Fibroblast of the aortic adventitia (primary cell): ENCODE measurements around the gene FCN2. TPM values are rescaled to one million over a fixed set of nuclear protein-coding genes. Genes with fewer than 3 reads are reported as not detected.

Experiments
- DNase-seq: peaks from one replicate; pipeline ENCODE4 v3.0.0-alpha.2; 2010; ENCODE audit warnings: low read depth
- H3K4me3 ChIP-seq: 2 replicates; pipeline ENCODE4 v1.5.1; 2011; ENCODE audit warnings: low read depth, mild to moderate bottlenecking, control low read depth, low read length, moderate library complexity
- total RNA-seq: library from RNA; depleted of rRNA; stranded (reverse); fragments of >200 nt; gene quantifications from 2 replicates; pipeline ENCODE4 v1.2.3, GENCODE V29; 2012; ENCODE audit warnings: low replicate concordance
- TF ChIP-seq, protein P1 (sequence below): IDR thresholded peaks from 2 replicates; pipeline ENCODE4 v1.5.1; 2011; ENCODE audit warnings: mild to moderate bottlenecking, low read length, control low read depth, inconsistent platforms; ENCODE audit not compliant: insufficient read depth

FCN2 gene
- total RNA-seq, 1 donor: not detected

DNA sequence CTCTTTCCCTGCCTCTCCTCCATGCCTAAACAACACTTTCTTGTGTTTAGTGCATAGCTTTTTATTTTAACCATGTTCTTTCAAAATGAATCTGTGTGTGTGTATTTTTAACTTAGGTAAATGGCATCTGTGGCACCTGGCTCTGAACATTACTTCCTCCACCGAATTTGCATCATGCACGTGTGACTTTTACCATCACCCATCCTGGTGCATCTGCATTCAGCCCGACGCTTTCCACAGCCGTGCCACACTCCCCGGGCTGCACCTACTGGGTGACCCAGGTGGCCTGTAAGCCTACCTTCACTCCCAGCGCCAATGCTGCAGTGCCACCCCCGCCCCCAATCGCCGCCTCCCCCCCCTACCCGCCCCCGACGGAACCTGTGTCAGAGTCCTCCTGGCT, 49.8 kb downstream of the FCN2 start:
- TF ChIP-seq, protein P1, sequence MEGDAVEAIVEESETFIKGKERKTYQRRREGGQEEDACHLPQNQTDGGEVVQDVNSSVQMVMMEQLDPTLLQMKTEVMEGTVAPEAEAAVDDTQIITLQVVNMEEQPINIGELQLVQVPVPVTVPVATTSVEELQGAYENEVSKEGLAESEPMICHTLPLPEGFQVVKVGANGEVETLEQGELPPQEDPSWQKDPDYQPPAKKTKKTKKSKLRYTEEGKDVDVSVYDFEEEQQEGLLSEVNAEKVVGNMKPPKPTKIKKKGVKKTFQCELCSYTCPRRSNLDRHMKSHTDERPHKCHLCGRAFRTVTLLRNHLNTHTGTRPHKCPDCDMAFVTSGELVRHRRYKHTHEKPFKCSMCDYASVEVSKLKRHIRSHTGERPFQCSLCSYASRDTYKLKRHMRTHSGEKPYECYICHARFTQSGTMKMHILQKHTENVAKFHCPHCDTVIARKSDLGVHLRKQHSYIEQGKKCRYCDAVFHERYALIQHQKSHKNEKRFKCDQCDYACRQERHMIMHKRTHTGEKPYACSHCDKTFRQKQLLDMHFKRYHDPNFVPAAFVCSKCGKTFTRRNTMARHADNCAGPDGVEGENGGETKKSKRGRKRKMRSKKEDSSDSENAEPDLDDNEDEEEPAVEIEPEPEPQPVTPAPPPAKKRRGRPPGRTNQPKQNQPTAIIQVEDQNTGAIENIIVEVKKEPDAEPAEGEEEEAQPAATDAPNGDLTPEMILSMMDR: no peak
- DNase-seq: no peak

DNA sequence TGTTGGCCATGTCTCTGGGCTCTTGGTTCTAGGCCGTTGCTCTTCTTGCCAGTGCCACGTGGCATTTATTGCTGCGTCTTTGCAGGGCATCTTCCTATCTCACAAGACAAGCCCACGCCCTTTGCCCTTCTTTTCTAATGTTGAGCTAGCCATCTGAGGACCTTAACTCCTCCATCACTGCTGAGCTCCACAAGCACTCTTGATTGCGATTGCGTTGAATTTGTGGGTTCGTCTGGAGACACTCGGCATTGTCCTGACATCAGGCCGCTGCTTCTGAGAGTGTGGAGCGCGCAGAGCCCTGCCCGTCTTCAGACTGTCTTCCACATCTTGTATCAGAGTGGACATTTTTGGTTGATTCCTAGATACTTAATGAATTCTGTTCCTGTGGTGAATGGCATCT, 51.6 kb downstream of the FCN2 start:
- H3K4me3 ChIP-seq: no peak overlapping the region
- TF ChIP-seq, protein P1: no peak
- DNase-seq: no peak

More for the DNA sequence above, 49.8 kb downstream of the FCN2 start:
- no peak overlapping the region for H3K4me3 ChIP-seq

DNA sequence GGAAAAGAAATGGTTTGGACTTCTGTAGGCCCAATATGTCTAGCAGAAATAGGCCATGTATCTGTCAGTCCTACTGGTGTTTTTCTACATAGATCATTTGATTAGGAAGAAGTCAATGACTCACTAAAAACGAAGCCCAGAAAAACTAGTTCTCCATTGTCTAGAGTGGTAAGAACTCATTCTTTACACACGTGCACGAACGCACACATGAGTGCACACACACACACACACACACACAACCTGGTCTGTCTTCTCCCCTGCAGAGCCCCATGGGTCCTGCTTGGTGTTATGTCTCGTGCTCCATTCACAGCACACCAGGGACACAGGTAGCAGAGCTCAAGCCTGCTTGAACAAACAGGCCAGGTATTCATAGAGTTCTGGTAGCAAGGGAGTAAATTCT, 52.0 kb downstream of the FCN2 start:
- DNase-seq: no peak
- TF ChIP-seq, protein P1: no peak
- no peak overlapping the region for H3K4me3 ChIP-seq

DNA sequence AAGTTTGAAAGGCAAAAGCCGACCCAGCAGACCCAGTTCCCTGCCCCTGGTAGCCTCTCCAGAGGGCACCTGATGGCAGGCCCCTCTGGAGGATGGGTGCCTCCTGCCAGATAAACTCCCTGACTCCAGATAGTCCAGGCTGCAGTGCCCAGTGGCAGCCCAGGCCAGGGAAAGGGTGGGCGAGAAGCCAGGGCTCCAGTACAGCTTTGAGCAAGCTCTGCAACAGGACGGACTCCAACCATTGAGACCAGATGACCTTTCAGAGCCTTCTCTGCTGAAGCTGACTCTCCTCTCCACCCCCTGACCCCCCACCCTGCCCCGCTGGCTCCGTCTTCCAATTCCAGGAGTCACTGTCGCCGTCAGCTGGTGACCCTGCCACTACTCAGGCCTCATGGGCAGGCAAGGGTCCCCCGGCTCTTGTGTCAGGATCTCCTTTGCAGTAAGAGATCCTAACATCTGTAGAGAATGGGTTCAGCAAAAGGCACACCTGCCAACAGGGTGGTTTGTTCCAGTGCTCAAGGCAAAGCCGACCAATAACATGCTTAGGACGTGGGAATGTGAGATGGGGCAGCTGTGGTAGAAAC, 52.6 kb downstream of the FCN2 start:
- DNase-seq: no peak
- TF ChIP-seq, protein P1: no peak
- no peak overlapping the region for H3K4me3 ChIP-seq

DNA sequence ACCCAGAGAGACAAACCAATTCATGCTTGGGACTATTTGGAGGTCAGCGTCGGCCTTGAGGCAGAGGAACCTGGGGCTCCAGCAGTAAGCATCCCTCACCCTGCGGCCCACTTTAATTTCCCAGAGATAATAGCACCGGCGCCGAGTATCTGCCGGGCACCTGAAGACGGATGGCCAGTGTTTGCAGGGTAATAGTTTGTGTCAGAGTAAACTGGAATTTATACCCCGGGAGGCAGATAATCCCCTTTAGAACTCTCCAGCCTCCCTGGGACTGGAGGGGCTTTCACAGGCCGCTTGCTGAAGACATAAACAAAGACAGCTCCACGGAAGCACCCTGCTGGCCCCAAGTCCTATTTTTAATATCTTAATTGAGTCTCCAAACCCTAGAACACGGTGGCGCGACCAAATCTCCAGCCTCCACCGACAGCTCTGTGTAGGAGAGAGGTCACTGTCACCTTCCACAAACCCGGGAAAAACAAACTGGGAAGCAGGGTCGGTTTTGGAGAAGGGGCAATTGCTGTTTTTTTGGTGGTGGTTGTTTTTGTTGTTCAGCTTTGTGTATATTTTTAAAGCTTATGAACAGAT, 54.5 kb downstream of the FCN2 start:
- DNase-seq: no peak
- no peak overlapping the region for H3K4me3 ChIP-seq
- TF ChIP-seq, protein P1: no peak

- H3K4me3 ChIP-seq: no peak overlapping the region
- DNase-seq: no peak
- TF ChIP-seq, protein P1: no peak
These were observed 55.2 kb downstream of the FCN2 start for GRCh38 chr9:134935701-134936345.
